Stimulated activated CD4-positive, alpha-beta T cell treated with anti-CD3 and anti-CD28 coated beads, Interleukin-2, amount 100 ng/mL, for 24 hours (primary cell): ENCODE results near the gene PLCXD3.
"Not testable (repeated sequence)": the region's sequence is repeated elsewhere in the genome, so short reads cannot be mapped to it uniquely, and the experiment has no call there.

Experiments
- DNase-seq, 2 donors: peaks; one replicate each; pipeline ENCODE4 v3.0.0-alpha.2; 2020

PLCXD3 gene

GRCh38 chr5:41482715-41483114 lies 27.7 kb downstream of the PLCXD3 start:
- DNase-seq: no peak

- no peak for DNase-seq
Measured at GRCh38 chr5:41482173-41482572, 28.2 kb downstream of the PLCXD3 start.

GRCh38 chr5:41471571-41472208 lies 38.7 kb downstream of the PLCXD3 start:
- DNase-seq: not testable (repeated sequence)

- no peak for DNase-seq
Measured at GRCh38 chr5:41465493-41466171, 44.8 kb downstream of the PLCXD3 start.

- no peak for DNase-seq
Measured at GRCh38 chr5:41459557-41459956, 50.8 kb downstream of the PLCXD3 start.

- no peak for DNase-seq
Measured at GRCh38 chr5:41457094-41457493, 53.3 kb downstream of the PLCXD3 start.

- DNase-seq: no peak
Measured at GRCh38 chr5:41452506-41452905, 57.9 kb downstream of the PLCXD3 start.

- DNase-seq: no peak
Measured at GRCh38 chr5:41447650-41448510, 62.5 kb downstream of the PLCXD3 start.

- DNase-seq: no peak
Measured at GRCh38 chr5:41445937-41446563, 64.4 kb downstream of the PLCXD3 start.

- DNase-seq: no peak
Measured at GRCh38 chr5:41435276-41435675, 75.1 kb downstream of the PLCXD3 start.

GRCh38 chr5:41433552-41434181 lies 76.7 kb downstream of the PLCXD3 start:
- no peak for DNase-seq

GRCh38 chr5:41432481-41433253 lies 77.7 kb downstream of the PLCXD3 start:
- no peak for DNase-seq

GRCh38 chr5:41427505-41427904 lies 82.9 kb downstream of the PLCXD3 start:
- no peak for DNase-seq

- no peak for DNase-seq
Measured at GRCh38 chr5:41425736-41426135, 84.7 kb downstream of the PLCXD3 start.

GRCh38 chr5:41420492-41421067 lies 89.8 kb downstream of the PLCXD3 start:
- DNase-seq: no peak

- no peak for DNase-seq
Measured at GRCh38 chr5:41418220-41419031, 92.0 kb downstream of the PLCXD3 start.

- DNase-seq: no peak
Measured at GRCh38 chr5:41416336-41416735, 94.1 kb downstream of the PLCXD3 start.

GRCh38 chr5:41415242-41415641 lies 95.2 kb downstream of the PLCXD3 start:
- DNase-seq: no peak

GRCh38 chr5:41414598-41414997 lies 95.8 kb downstream of the PLCXD3 start:
- no peak for DNase-seq

GRCh38 chr5:41413074-41413473 lies 97.3 kb downstream of the PLCXD3 start:
- no peak for DNase-seq

- no peak for DNase-seq
Measured at GRCh38 chr5:41412496-41412895, 97.9 kb downstream of the PLCXD3 start.
